ENCODE measurements around the gene ANKRD13A.

GRCh38 chr12:110024051-110024450 is 24.8 kb downstream of the ANKRD13A start:
- no peak for TF ChIP-seq HNRNPL (IDR thresholded peaks at IDR 0.05; ENCODE audit: low read depth, low read length)
- no peak for TF ChIP-seq PHB2 (IDR thresholded peaks at IDR 0.05; ENCODE audit: partially characterized antibody)
- TF ChIP-seq IRF1 (CRISPR knock-in tag; IDR thresholded peaks at IDR 0.05; ENCODE audit: low read depth), result no peak
- TF ChIP-seq TCF12 (IDR thresholded peaks at IDR 0.05), result no peak
- TF ChIP-seq TCF12 (CRISPR knock-in tag; IDR thresholded peaks at IDR 0.05), result no peak
- TF ChIP-seq, protein P1, sequence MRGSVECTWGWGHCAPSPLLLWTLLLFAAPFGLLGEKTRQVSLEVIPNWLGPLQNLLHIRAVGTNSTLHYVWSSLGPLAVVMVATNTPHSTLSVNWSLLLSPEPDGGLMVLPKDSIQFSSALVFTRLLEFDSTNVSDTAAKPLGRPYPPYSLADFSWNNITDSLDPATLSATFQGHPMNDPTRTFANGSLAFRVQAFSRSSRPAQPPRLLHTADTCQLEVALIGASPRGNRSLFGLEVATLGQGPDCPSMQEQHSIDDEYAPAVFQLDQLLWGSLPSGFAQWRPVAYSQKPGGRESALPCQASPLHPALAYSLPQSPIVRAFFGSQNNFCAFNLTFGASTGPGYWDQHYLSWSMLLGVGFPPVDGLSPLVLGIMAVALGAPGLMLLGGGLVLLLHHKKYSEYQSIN (CRISPR knock-in tag; IDR thresholded peaks at IDR 0.05; ENCODE audit: borderline replicate concordance), result no peak
- no peak for TF ChIP-seq EP300 (IDR thresholded peaks at IDR 0.05; ENCODE audit: low read depth in 2 of 2, low read length in 2 of 2)
- no peak for TF ChIP-seq EP300 (CRISPR knock-in tag; IDR thresholded peaks at IDR 0.05; ENCODE audit: borderline replicate concordance)
- no peak for TF ChIP-seq KDM5B (CRISPR knock-in tag; IDR thresholded peaks at IDR 0.05; ENCODE audit: borderline replicate concordance)
- TF ChIP-seq TARDBP (CRISPR knock-in tag; IDR thresholded peaks at IDR 0.05), result no peak
- TF ChIP-seq ZSCAN21 (CRISPR knock-in tag; IDR thresholded peaks at IDR 0.05; ENCODE audit: borderline replicate concordance), result no peak
- TF ChIP-seq JUND (CRISPR knock-in tag; IDR thresholded peaks at IDR 0.05), result no peak

All from HepG2 (cell line).